Breast epithelium (tissue), 3 donors: ENCODE measurements around the gene WWC1.

Source experiments
- POLR2A ChIP-seq: fragments of 450-650 bp; IDR thresholded peaks from one replicate; pipeline ENCODE4 v1.6.1; 2016; ENCODE audit warnings: antibody characterized with exemption, mild to moderate bottlenecking, moderate library complexity
- TF ChIP-seq, protein P1 (sequence below), 3 donors: fragments of 450-650 bp; IDR thresholded peaks; one replicate each; pipeline ENCODE4 v1.5.1; 2016 to 2017; ENCODE audit warnings: antibody characterized with exemption in 3 of 3, mild to moderate bottlenecking in 3 of 3, moderate library complexity in 3 of 3

DNA sequence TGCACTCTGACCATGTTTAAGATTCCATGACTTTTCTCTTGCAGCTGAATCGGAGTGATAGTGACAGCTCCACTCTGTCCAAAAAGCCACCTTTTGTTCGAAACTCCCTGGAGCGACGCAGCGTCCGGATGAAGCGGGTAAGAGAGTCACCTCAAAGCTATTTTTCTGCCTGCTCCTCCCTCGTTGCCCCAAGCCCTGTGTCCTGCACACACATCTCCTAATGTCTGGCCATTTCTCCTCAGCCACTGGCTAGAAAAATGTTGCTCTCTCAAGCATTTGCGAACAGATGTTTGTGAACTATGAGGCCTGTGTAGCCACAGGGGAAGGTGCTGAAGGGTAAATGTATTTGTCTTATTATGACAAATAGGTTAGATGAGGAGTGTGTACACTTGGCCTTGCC lies 169.2 kb downstream of the WWC1 start:
- TF ChIP-seq, protein P1, sequence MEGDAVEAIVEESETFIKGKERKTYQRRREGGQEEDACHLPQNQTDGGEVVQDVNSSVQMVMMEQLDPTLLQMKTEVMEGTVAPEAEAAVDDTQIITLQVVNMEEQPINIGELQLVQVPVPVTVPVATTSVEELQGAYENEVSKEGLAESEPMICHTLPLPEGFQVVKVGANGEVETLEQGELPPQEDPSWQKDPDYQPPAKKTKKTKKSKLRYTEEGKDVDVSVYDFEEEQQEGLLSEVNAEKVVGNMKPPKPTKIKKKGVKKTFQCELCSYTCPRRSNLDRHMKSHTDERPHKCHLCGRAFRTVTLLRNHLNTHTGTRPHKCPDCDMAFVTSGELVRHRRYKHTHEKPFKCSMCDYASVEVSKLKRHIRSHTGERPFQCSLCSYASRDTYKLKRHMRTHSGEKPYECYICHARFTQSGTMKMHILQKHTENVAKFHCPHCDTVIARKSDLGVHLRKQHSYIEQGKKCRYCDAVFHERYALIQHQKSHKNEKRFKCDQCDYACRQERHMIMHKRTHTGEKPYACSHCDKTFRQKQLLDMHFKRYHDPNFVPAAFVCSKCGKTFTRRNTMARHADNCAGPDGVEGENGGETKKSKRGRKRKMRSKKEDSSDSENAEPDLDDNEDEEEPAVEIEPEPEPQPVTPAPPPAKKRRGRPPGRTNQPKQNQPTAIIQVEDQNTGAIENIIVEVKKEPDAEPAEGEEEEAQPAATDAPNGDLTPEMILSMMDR (IDR thresholded peaks at IDR 0.05) = no peak
- TF ChIP-seq POLR2A = no peak
